ENCODE measurements around the gene SNTA1. TPM values are rescaled to one million over a fixed set of nuclear protein-coding genes. Genes with fewer than 3 reads are reported as not detected.

Gene SNTA1
- 22.1 TPM for total RNA-seq

DNA sequence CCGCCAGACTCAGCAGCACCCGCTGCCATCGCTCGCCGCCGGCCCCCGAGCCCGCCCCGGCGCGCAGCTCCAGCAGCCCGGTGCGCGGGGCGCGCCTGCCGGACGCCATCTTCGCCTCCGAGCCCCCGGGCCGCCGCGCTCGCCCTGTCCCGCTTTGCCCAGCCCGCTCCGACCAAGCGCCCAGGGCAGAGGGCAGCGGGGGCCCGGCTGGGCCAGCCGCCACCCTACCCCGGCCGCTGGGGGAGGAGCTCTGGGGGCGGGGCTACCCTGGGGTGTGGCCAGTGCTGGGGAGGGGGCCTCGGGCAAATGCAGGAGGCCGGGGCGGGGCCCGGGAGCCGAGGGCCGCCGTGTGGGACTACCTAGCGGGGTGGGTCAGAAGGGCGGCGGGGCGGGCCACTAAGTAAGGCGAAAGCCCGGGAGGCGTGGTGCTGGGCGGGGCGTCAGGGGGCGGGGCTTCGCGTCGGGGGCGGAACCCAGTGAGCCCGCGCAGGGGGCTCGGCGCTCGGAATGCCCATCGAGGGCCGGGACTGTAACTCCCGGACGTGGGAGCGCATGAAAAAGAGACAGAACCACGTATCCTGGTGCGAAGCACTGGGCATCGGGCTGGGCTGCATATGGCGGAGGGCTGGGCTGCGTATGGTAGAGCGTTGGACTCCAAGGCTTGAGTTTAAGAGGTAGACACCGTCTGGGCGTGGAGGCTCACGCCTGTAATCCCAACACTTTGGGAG lies at the start of gene SNTA1:
TSS of gene SNTA1 (minus strand) at position 252 of the 728 bp plus-strand sequence. CDS start at position 109, 143 bp downstream.

GRCh38 chr20:33490023-33490933 lies 46.7 kb upstream of the SNTA1 start, which contains the start of gene CBFA2T2:
Gene CBFA2T2 (plus strand): TSS chr20:33490096. CDS start chr20:33490268, 172 bp downstream.

DNA sequence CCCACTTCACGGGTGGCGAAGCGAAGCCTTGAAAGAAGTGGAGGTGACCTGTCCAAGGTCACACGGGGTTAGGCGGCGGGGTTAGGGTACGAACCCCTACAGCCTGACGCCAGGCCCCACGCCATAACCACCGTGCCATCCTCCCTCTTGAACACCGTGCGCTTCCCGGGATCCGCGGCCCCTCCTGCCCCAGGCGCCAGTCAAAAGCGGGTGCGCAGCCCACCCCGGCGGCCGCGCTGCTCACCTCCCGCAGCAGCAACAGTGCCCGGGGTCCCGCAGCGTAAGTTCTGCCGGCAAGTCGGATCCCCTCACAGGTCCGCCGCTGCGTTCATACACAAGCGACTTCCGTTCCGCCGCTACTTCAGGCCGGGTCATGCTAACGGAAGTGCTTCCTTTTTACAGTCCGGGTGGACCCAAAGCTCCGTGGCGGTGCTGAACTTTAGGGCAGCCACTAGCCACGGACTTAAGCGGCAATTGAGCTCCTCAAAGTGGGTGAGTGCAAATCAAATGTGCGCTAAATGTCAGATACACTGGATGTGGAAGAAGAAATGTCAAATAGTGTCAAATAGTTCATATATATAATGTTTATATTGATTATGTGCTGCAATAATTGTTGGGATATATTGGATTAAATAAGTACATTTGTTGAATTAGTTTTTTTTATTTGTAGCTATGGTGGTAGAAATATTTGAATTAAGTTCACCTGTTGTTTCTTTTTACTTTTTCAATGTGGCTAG lies 42.2 kb downstream of the SNTA1 start, which contains the start of gene CDK5RAP1:
TSS of gene CDK5RAP1 (minus strand) at position 336 of the 737 bp plus-strand sequence. CDS start 4,455 bp downstream, outside the sequence.

Other genes with a start within 250 kb of the SNTA1 start
- not detected for gene BPIFA3, start 226.4 kb downstream of the SNTA1 start, total RNA-seq
- not detected for gene BPIFA1, start 207.8 kb downstream of the SNTA1 start, total RNA-seq
- not detected for gene BPIFB1, start 160.5 kb downstream of the SNTA1 start, total RNA-seq
- gene CDK5RAP1, start 42.2 kb downstream of the SNTA1 start, total RNA-seq = 39.0 TPM
- gene CBFA2T2, start 46.3 kb upstream of the SNTA1 start, total RNA-seq = 23.5 TPM
- not detected for gene C20orf144, start 218.6 kb upstream of the SNTA1 start, total RNA-seq
- 0.46 TPM for gene ACTL10, start 223.2 kb upstream of the SNTA1 start, total RNA-seq
- gene NECAB3, start 230.7 kb upstream of the SNTA1 start, total RNA-seq = 32.3 TPM
- gene E2F1, start 242.6 kb upstream of the SNTA1 start, total RNA-seq = 3.7 TPM

Measured in diencephalon (tissue), 1 donor.